ENCODE data around the gene PDE6A.

PDE6A gene

GRCh38 chr5:149823375-149823774 is 121.2 kb downstream of the PDE6A start:
- H2AFZ ChIP-seq (ENCODE audit: low read depth, low read length) = no peak overlapping the region

DNA sequence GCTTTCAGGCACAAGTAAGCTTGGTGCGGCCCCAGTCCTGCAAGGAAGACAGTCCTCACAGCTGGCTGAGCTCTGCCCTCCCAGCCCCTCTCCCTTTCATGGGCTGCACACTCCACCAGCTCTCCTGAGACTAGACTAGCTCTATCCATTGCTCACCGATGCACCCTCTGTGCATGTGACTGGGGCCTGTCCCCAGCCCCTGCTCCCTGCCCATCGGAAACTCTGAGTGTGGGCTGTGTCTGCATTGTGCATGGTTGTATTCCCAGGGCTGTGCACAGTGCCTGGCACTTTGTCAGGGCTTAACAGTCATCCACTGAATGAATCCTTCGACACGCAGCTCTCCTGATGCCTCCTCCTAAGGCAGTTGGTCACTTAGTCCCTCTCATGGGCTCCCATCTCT is 122.3 kb downstream of the PDE6A start:
- no peak for TF ChIP-seq EZH2phosphoT487 (IDR thresholded peaks at IDR 0.05; ENCODE audit: low read depth)
- no peak for TF ChIP-seq CTCF (IDR thresholded peaks at IDR 0.05; ENCODE audit: low read depth, low read length)
- no peak overlapping the region for H3K4me3 ChIP-seq (ENCODE audit: low read length)
- H4K20me1 ChIP-seq (ENCODE audit: insufficient read depth, low read length) = no peaks in the 10 kb centered on the region
- H3K4me2 ChIP-seq (ENCODE audit: low read length) = no peak overlapping the region
- H3K27me3 ChIP-seq (ENCODE audit: low read depth, low read length) = no peaks in the 10 kb centered on the region
- no peaks in the 10 kb centered on the region for H3K79me2 ChIP-seq (ENCODE audit: low read length)
- H3K36me3 ChIP-seq (replicated peaks; ENCODE audit: low read depth, low read length) = no peaks in the 10 kb centered on the region
- H3K4me1 ChIP-seq (ENCODE audit: low read length) = no peaks in the 10 kb centered on the region
- H2AFZ ChIP-seq (ENCODE audit: low read depth, low read length) = no peak overlapping the region
- no peak overlapping the region for H3K9ac ChIP-seq (ENCODE audit: low read length)
- no peak overlapping the region for H3K27ac ChIP-seq (ENCODE audit: low read length)
- no peaks in the 10 kb centered on the region for H3K9me3 ChIP-seq (ENCODE audit: insufficient read depth, low read length)

More at GRCh38 chr5:149823375-149823774, 121.2 kb downstream of the PDE6A start:
- no peaks in the 10 kb centered on the region for H4K20me1 ChIP-seq (ENCODE audit: insufficient read depth, low read length)
- H3K4me1 ChIP-seq (ENCODE audit: low read length) = no peaks in the 10 kb centered on the region
- H3K79me2 ChIP-seq (ENCODE audit: low read length) = no peaks in the 10 kb centered on the region
- no peak overlapping the region for H3K27ac ChIP-seq (ENCODE audit: low read length)
- no peaks in the 10 kb centered on the region for H3K27me3 ChIP-seq (ENCODE audit: low read depth, low read length)
- H3K4me2 ChIP-seq (ENCODE audit: low read length) = no peak overlapping the region
- no peak overlapping the region for H3K9ac ChIP-seq (ENCODE audit: low read length)
- H3K9me3 ChIP-seq (ENCODE audit: insufficient read depth, low read length) = no peaks in the 10 kb centered on the region
- TF ChIP-seq CTCF (IDR thresholded peaks at IDR 0.05; ENCODE audit: low read depth, low read length) = no peak
- no peak for TF ChIP-seq EZH2phosphoT487 (IDR thresholded peaks at IDR 0.05; ENCODE audit: low read depth)
- H3K4me3 ChIP-seq (ENCODE audit: low read length) = no peak overlapping the region
- H3K36me3 ChIP-seq (replicated peaks; ENCODE audit: low read depth, low read length) = no peaks in the 10 kb centered on the region

GRCh38 chr5:149820536-149821510 is 123.8 kb downstream of the PDE6A start:
- H2AFZ ChIP-seq (ENCODE audit: low read depth, low read length) = no peak overlapping the region

More at GRCh38 chr5:149820536-149821510, 123.8 kb downstream of the PDE6A start:
- H3K79me2 ChIP-seq (ENCODE audit: low read length) = no peaks in the 10 kb centered on the region
- no peaks in the 10 kb centered on the region for H4K20me1 ChIP-seq (ENCODE audit: insufficient read depth, low read length)
- H3K36me3 ChIP-seq (replicated peaks; ENCODE audit: low read depth, low read length) = no peaks in the 10 kb centered on the region
- H3K27ac ChIP-seq (ENCODE audit: low read length) = no peak overlapping the region
- H3K27me3 ChIP-seq (ENCODE audit: low read depth, low read length) = no peaks in the 10 kb centered on the region
- no peak overlapping the region for H3K9ac ChIP-seq (ENCODE audit: low read length)
- TF ChIP-seq CTCF (IDR thresholded peaks at IDR 0.05; ENCODE audit: low read depth, low read length) (no peak), EZH2phosphoT487 (IDR thresholded peaks at IDR 0.05; ENCODE audit: low read depth) (no peak)
- no peak overlapping the region for H3K4me3 ChIP-seq (ENCODE audit: low read length)
- no peaks in the 10 kb centered on the region for H3K4me1 ChIP-seq (ENCODE audit: low read length)
- no peaks in the 10 kb centered on the region for H3K9me3 ChIP-seq (ENCODE audit: insufficient read depth, low read length)
- H3K4me2 ChIP-seq (ENCODE audit: low read length) = no peak overlapping the region
